Duodenal mucosa (tissue), 2 donors: ENCODE data around the gene RHBDF1.
A peak's percentile ranks its signal among the peaks of the same experiment; 100 is the strongest.
"Not testable (repeated sequence)": the region's sequence is repeated elsewhere in the genome, so short reads cannot be mapped to it uniquely, and the experiment has no call there.

ENCODE experiments used
- H3K27ac ChIP-seq: one replicate; pipeline ENCODE4 v1.7.0; 2013; ENCODE audit warnings: low read depth, low read length
- H3K27me3 ChIP-seq, 2 donors: one replicate each; pipeline ENCODE4 v1.7.0; 2013; ENCODE audit warnings: low read length in 2 of 2, control low read depth in 1 of 2; ENCODE audit not compliant: insufficient read depth in 2 of 2, control insufficient read depth in 1 of 2
- H3K36me3 ChIP-seq, 2 donors: one replicate each; pipeline ENCODE4 v1.7.0; 2013; ENCODE audit warnings: low read length in 2 of 2, control low read depth in 1 of 2; ENCODE audit not compliant: insufficient read depth in 2 of 2, control insufficient read depth in 1 of 2
- H3K4me1 ChIP-seq, 2 donors: one replicate each; pipeline ENCODE4 v1.7.0; 2013; ENCODE audit warnings: low read length in 2 of 2, control low read depth in 1 of 2; ENCODE audit not compliant: insufficient read depth in 2 of 2, control insufficient read depth in 1 of 2
- H3K4me3 ChIP-seq, 2 donors: one replicate each; pipeline ENCODE4 v1.7.0; 2013; ENCODE audit warnings: low read length in 2 of 2, low read depth in 1 of 2
- H3K9ac ChIP-seq, 2 donors: one replicate each; pipeline ENCODE4 v1.7.0; 2013; ENCODE audit warnings: low read length in 2 of 2, low read depth in 1 of 2
- H3K9me3 ChIP-seq, 2 donors: one replicate each; pipeline ENCODE4 v1.7.0; 2013; ENCODE audit warnings: low read length in 2 of 2, control low read depth in 1 of 2; ENCODE audit not compliant: control insufficient read depth in 1 of 2

RHBDF1 gene

DNA sequence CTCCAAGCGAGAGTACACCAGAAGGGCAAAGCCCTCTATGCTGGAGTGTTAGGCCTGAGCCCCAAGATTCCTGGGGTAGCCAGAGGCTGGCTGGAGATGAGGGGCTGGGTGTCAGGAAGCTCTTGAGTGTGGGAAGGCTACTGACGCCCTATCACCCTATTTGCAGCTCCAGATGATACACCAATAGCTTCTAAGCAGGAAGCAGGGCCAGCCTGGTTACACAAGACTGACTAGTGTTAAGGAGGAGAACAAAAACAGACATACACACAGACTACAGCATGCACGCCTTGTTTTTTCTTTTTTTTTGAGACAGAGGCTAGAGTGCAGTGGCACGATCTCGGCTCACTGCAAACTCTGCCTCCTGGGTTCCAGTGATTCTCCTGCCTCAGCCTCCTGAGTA lies 34.9 kb downstream of the RHBDF1 start:
- H3K27ac ChIP-seq, result no peak overlapping the region
- H3K36me3 ChIP-seq, result peaks cover 0 to 8% of the 10 kb centered on the region in 2 donors
- no peak overlapping the region for H3K4me3 ChIP-seq
- H3K27me3 ChIP-seq, result no peaks in the 10 kb centered on the region
- H3K4me1 ChIP-seq, result peaks cover 4 to 11% of the 10 kb centered on the region in 2 donors
- H3K9ac ChIP-seq, result no peak overlapping the region
- no peaks in the 10 kb centered on the region for H3K9me3 ChIP-seq

DNA sequence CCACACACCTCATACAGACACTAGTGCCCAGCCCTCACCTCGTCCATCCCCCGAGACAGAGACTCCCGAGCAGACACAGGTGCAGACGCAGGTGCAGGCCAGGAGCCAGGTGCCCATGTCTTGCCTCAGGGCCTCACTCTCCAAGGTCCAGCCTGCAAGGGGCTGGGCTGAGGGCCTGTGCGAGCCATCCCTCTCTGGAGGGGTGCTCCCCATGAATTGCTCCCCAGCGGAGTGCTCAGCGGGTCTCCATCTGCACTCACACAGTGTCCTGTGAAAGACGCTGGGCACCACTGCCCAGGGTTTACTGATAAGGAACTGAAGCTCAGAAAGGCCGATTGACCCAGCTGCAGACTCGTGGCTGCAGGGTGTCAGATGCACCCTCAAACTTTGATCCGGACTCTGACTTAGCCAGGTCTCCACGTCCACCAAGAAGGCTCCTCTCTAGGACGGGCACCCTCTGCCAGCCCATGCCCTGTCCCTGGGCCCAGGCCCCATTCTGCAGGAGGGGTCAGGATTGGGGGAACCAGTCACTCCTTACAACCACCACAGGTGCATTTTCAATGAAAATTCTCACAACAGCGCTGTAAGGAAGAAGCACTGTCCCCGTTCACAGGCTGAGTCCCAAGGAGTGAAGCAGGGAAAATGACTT lies 36.0 kb downstream of the RHBDF1 start:
- Histone ChIP-seq H3K27ac (no peak overlapping the region), H3K27me3 (no peaks in the 10 kb centered on the region), H3K9ac (no peak overlapping the region), H3K36me3 (peaks cover 0 to under 1% of the 10 kb centered on the region in 2 donors), H3K9me3 (no peaks in the 10 kb centered on the region), H3K4me3 (no peak overlapping the region), H3K4me1 (peaks cover 4 to 11% of the 10 kb centered on the region in 2 donors)

DNA sequence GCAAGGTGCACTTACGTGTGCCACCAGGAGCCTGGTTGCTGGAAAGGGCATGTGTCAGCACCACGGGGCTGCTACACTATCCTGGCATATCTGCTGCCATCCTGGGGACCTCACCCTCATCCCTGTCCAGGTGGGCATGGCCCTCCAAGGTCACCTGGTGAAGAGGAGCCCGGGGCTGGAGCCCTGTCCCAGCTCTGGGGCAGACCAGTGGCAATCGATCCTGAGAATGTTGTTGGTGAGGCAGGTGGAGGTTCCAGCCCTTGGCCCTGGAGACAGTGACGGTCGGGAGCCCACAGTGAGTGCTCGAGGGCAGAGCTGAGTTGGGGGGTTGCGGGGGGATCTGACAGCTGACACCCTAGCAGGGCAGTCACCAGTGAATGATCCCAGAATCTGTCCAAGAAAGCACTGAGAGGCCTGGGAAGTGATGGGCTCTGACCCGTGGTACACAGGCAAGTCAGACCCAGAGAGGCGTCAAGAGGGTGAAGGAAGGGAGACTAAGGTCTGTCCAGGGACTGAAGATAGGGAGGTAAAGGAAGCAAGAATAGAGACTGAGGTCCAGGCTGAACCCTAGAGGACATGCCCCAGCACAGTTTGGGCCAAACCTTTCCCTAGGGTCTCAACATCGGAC lies 36.6 kb downstream of the RHBDF1 start:
- no peak overlapping the region for H3K9ac ChIP-seq
- H3K27ac ChIP-seq, result no peak overlapping the region
- H3K4me3 ChIP-seq, result no peak overlapping the region

DNA sequence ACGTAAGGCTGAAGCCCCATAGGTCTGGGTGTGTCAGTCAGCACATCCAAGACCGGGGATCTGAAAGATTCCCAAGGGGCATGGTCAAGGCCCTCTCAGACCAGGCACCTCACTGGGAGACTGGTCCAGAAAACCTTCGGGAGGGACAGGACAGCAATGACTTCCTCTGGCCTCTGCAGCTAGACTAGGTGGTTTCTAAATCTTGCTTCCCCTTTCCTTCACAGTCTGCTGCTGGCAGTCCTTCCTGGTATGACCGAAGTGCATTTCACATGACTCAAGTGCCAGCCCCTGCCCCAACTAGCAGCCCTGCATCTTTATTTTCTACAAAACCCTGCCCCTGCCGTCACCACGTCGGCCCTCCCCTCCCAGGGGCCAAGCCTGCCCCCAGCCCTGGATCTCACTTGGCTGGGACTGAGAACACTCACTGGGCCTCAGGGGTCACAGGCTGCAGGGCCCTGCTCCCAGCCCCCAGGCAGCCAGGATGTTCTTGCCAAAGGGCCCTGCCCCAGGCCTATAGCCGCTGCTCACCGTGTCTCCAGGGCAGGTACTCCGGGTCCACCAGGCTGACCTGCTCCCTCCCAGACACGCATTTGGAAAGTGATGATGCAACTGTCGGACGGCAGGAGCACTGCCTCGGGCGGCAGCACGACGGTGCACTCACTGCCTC lies 37.3 kb downstream of the RHBDF1 start:
- Histone ChIP-seq H3K4me3 (no peak overlapping the region), H3K27ac (peak overlapping the region; percentile 10), H3K27me3 (no peaks in the 10 kb centered on the region), H3K4me1 (peaks cover 4 to 11% of the 10 kb centered on the region in 2 donors), H3K36me3 (no peaks in the 10 kb centered on the region), H3K9ac (peak overlapping the region in 1 of 2 donors; percentile 17), H3K9me3 (no peaks in the 10 kb centered on the region)

More for the DNA sequence above, 36.6 kb downstream of the RHBDF1 start:
- Histone ChIP-seq H3K27me3 (no peaks in the 10 kb centered on the region), H3K4me1 (peaks cover 4 to 11% of the 10 kb centered on the region in 2 donors), H3K36me3 (no peaks in the 10 kb centered on the region), H3K9me3 (no peaks in the 10 kb centered on the region)

DNA sequence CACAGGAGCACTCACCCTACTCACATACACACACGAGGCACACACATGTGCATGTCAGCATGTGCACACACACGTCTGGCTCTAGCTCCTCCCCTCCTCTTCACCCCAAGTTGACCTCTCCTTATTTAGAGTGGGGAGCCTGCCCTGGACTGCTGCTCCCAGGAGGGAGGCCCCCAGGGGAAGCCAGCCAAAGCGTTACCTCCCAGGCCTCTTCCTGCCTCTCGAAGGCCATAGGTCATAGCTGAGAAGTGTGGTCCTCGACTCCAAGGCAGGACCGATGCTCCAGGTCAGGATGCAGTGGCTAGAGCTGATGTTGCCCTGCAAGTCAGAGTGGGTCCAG lies 37.8 kb downstream of the RHBDF1 start:
- peaks cover 4 to 11% of the 10 kb centered on the region in 2 donors for H3K4me1 ChIP-seq
- H3K4me3 ChIP-seq, result no peak overlapping the region
- H3K27ac ChIP-seq, result no peak overlapping the region
- no peaks in the 10 kb centered on the region for H3K9me3 ChIP-seq
- H3K9ac ChIP-seq, result peak overlapping the region in 1 of 2 donors; percentile 17
- H3K27me3 ChIP-seq, result no peaks in the 10 kb centered on the region
- no peaks in the 10 kb centered on the region for H3K36me3 ChIP-seq

DNA sequence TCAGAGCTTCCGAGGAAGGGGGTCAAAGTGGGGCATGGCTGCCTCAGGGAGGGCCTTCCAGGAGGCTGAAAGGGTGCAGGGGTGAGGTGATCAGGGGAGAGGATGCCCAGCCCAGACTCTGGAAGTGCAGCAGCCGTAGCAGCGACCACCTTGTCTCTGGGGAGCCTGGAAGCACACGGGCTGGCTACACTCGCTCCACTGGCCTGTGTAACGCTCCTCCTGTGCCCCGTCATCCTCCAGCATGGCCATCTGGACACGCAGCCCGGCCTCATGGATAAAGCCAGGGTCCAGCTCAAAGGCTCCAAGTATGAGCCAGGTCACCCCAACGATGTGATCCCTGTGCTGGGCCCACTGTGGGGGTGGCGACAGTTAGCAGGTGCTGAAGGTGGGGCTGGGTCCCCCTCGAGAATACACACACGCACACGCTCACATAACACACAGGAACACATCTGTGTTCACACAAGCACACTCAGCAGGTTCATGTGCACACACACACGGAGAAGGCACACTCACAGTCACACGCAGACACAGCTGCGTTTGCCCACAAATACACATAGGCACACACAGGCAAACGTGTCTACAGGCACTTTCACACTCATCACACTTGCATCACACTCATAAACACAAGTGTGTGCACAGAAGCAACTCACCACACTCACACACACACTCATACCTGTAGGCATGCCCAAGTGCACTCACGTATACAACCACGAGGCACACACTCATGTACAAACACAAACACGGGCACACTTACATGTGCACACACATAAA lies 38.4 kb downstream of the RHBDF1 start:
- Histone ChIP-seq H3K9me3 (no peaks in the 10 kb centered on the region), H3K27me3 (no peaks in the 10 kb centered on the region), H3K9ac (peak overlapping the region in 1 of 2 donors; percentile 17), H3K4me1 (peaks cover under 1 to 8% of the 10 kb centered on the region in 2 donors), H3K36me3 (no peaks in the 10 kb centered on the region), H3K27ac (no peak overlapping the region), H3K4me3 (no peak overlapping the region)

DNA sequence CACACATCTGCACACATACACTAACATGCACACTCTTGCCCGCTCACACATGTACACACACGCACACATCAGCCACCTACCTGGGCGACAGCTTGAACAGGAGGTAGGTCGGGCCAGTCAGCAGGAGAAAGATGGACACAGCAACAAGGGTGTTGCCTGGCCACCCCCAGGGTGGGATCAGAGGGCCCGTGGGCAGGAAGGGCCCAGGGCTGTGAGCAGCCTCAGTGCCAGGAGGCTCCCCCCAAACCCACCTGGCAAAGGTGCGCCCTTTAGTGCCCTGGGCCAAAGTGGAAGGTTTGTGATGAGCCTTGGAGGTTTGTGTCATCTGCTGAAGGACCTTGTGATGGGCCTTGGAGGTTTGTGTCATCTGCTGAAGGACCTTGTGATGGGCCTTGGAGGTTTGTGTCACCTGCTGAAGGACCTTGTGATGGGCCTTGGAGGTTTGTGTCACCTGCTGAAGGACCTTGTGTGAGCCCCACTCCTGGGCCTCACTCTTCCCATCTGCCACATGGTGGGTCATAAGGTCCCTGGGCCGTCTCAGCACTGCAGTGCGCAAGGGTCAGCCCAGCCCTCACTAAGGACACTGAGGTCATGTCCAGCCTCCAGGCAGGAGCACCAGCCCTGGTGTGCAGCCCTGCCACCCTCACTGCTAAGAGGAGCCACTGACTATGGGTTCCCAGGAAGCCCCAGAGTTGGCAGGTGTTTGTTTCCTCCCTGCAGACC lies 39.1 kb downstream of the RHBDF1 start:
- H3K4me3 ChIP-seq, H3K27me3 ChIP-seq: not testable (repeated sequence)

DNA sequence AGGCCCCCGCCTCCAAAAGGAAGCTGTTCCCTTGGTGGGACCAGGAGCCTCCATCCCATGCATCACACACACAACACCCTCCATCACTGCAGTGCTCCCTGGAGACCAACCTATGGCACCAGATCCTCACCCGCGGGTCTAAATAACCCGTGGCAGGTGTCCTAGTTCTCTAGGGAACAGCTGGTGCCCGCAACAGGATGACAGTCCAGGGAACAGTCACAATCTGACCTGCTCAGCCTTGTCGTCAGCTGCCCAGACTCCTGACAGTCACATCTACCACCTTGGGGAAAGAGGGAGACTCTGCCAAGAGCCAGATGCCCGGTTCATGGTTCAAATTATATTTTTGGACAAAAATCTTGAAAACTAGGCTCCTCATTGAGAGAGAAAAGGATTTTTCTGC lies 41.8 kb downstream of the RHBDF1 start:
- H3K27ac ChIP-seq, H3K4me1 ChIP-seq, H3K9me3 ChIP-seq, H3K9ac ChIP-seq, H3K4me3 ChIP-seq, H3K36me3 ChIP-seq, H3K27me3 ChIP-seq: not testable (repeated sequence)

More for the DNA sequence above, 39.1 kb downstream of the RHBDF1 start:
- not testable (repeated sequence) for H3K27ac ChIP-seq, H3K9ac ChIP-seq, H3K36me3 ChIP-seq, H3K9me3 ChIP-seq, H3K4me1 ChIP-seq

DNA sequence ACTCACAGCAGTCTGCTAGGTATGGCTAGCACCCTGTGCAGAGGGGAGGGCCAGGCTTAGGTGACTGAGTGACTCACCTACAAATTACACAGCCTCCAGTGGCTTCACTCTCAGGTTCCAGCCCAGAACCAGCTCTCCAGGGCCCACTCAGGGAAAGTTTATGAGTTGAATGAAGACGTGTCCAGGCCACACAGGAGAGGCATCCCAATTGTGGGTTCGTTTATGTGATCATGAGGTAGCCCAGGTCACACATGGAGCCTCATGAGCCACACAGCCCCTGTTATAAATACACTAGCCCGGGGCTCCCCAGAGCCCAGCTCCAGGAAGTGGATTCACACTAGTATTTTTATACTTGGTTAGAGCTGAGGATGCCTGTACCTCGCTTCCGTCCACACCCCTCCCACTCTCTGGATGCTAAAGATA lies 46.5 kb downstream of the RHBDF1 start:
- H3K4me3 ChIP-seq, H3K9ac ChIP-seq, H3K4me1 ChIP-seq, H3K36me3 ChIP-seq, H3K9me3 ChIP-seq, H3K27me3 ChIP-seq, H3K27ac ChIP-seq: not testable (repeated sequence)
